Stimulated activated naive CD4-positive, alpha-beta T cell (primary cell): Measurements from ENCODE around the gene WDHD1.
"Not testable (repeated sequence)": the region's sequence is repeated elsewhere in the genome, so short reads cannot be mapped to it uniquely, and the experiment has no call there.

Experiments used
- DNase-seq, 6 experiments: peaks; one replicate each; lab custom pipeline; 2025; lab: John Stamatoyannopoulos, UW

WDHD1 gene

GRCh38 chr14:54908973-54909372 lies 117.9 kb downstream of the WDHD1 start:
- not testable (repeated sequence) for DNase-seq

- DNase-seq, result no peak
Observed at GRCh38 chr14:54908190-54908589, 118.7 kb downstream of the WDHD1 start.

DNA sequence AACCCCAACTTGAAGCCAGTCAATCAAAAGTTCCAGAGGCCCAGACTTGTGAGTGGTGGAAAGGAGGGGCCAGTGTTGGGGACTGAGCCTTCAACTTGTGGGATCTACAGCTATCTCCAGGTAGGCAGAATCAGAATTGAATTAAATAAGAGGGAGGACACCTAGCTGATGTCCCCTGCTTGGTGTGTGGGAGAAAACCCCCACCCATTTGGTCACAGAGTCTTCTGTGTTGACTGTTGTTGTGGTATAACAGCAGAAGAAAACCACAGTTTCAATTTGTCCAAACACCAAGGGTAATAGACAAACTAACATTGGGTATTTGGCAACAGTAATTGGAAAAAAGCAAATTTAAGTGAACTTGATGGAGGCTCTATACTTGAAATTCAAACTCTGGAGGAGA lies 120.8 kb downstream of the WDHD1 start:
- no peak for DNase-seq

DNA sequence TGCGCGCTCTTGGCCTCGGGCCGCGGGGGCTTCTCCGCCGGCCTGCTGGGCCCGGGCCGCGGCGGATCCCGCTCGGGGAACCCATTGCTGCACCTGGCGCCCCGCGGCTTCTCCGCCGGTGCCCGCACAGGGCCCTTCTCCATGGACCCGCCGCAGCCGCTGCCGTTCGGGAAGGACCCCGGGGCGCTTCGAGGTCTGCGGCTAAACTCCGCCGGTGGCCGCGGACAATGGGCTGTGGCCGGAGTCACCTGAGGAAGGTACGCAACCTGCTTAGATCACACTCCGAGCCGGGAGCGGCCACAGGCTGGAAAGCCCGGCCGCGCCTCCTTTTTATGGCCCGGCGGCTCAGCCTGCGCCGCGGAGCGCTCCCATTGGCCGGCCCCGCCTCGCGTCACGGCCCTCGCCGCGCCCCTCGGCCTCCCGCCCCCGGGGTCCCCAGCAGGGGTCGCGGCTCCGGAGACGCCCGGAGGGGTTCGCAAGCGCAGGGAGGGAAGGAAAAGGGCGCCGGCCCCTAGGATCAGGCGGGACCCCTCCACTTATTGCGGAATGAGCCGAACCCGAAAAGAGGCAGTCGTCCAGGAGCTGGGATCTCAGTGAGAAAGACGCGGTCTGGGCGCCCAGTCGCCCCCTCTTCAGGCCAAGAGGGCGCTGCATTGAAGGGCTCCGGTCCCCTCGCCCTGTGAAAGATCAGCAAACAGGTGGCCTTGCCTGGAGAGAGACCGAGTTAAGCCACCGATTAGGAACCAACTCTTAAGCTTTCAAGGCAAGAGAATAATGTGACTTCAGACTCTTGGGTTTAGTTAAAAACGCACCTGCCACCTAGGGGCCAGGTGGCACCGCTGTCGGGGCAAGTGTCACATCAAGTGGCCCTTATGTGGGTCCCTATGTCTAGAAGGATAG lies 124.1 kb downstream of the WDHD1 start, which contains the start of gene GCH1:
TSS of gene GCH1 (minus strand) at position 306 of the 900 bp plus-strand sequence. CDS start at position 143, 163 bp downstream.
- peak; percentile 64 to 82 (median 73) for DNase-seq

- DNase-seq, result peak; percentile 68 to 82 (median 76)
Observed at GRCh38 chr14:54902143-54902520, 124.8 kb downstream of the WDHD1 start.

DNA sequence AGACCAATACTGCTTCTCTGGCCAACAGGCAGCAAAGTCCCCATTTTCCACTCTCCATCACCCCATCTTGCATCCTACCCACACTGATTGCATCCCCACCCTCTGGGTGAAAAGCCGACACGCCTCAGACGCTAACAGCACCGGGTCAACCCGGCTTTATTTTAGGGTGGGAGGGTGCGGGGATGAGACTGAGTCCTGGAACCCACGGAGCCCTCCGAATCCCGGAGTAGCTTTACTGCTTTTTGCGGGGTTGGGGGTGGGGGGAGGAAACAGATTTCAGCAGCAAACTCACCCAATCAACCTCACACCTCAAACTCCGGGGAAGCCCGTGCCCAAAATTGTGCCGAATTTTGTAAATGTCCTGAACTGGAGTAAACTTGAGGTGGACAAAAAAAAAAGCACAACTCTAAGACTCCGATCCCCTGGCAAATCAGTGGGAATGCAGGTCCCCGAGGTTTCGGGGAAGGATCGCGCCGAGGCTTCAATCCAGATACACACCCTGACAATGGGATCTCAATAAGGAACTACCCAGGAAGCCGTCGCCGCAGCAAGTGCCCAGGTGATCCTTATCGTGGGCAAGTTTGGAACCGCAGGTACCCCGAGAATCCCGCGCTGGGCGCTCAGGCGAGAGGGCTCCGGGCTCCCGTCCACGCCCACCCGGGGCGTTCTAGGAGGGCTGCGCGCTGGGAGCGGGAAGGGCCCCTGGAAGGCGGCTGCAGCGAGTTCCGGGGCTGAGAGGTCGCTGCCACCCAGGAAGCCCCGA lies 125.3 kb downstream of the WDHD1 start:
- DNase-seq, result peak in 1 of 6 experiments; percentile 23

GRCh38 chr14:54899573-54899972 lies 127.3 kb downstream of the WDHD1 start:
- DNase-seq, result no peak

DNA sequence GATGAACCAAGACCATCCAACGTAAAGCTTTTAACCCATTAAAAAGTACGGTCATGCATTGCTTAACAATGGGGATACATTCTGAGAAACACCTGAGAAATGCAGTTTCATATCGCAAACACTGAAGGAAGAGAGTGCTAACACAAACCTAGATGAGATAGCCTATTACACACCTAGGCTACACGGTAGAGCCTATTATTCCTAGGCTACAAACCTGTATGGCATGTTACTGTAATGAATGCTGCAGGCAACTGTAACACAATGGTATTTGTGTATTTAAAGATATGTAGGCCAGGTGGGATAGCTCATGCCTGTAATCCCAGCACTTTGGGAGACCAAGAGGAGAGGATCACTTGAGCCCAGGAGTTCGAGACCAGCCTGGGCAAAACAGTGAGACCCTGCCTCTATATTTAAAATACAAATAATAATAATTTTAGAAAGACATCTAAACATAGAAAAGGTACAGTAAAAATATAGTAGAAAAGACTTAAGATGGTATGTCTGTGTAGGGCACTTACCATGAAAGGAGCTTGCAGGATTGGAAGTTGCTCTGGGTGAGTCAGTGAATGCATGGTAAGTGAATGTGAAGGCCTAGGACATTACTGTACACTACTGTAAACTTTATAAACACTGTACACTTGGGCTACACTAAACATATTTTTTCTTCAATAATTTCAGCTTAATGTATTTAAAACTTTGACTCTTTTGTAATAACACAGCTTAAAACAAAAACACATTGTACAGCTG lies 128.9 kb downstream of the WDHD1 start:
- DNase-seq, result not testable (repeated sequence)

GRCh38 chr14:54895683-54896082 lies 131.2 kb downstream of the WDHD1 start:
- DNase-seq, result no peak

- no peak for DNase-seq
Observed at GRCh38 chr14:54894995-54895394, 131.9 kb downstream of the WDHD1 start.

GRCh38 chr14:54893151-54893760 lies 133.6 kb downstream of the WDHD1 start:
- DNase-seq, result peak in 2 of 6 experiments; percentile 29 to 35

DNA sequence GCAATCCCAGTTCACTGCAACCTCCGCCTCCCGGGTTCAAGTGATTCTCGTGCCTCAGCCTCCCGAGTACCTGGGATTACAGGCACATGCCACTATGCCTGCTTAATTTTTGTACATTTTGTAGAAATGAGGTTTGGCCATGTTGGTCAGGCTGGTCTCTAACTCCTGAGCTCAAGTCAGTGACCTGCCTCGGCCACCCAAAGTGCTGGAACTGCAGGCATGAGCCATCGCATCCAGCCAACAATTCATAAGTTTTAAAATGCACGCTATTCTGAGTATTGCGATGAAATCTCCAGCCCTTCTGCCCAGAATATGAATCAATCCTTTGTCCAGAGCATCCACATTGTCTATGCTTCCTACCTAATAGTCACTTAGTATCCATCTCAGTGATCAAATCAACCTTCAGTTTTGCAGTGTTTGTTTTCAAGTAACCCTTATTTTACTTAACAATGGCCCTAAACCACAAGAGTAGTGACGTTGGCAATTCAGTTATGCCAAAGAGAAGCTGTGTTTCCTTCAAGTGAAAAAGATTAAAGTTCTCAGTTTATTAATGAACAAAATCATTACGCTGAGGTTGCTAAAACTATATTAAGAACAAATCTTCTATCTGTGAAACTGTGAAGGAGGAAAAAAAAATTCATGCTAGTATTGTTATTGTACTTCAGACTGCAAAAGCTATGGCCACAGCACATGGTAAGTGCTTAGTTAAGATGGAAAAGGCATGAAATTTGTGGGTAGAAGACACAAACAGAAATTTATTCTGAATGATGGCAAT lies 135.2 kb downstream of the WDHD1 start:
- DNase-seq, result no peak

DNA sequence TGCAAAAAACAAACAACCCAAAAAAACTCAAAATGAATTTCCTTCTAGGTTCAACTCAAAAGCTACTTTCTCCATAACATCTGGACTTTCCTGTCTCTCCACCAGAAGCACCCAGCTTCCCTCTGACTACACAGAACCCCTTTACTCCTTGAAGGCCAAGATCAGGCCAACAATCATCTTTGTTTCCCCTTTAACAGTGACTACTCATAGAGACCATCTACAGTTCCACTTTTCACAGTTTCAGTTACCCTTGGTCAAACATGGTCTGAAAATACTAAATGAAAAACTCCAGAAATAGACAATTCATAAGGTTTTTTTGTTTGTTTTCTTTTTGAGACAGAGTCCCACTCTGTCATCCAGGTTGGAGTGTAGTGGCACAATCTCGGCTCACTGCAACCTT lies 136.1 kb downstream of the WDHD1 start:
- no peak for DNase-seq

GRCh38 chr14:54889919-54890318 lies 137.0 kb downstream of the WDHD1 start:
- no peak for DNase-seq
